Measurements from ENCODE around the gene NDUFS7. TPM values are rescaled to one million over a fixed set of nuclear protein-coding genes. Genes with fewer than 3 reads are reported as not detected.

NDUFS7 gene
- total RNA-seq (2014; rRNA removed; shearing (Covaris generic)) = 99.1 and 139 TPM in 2 replicates

DNA sequence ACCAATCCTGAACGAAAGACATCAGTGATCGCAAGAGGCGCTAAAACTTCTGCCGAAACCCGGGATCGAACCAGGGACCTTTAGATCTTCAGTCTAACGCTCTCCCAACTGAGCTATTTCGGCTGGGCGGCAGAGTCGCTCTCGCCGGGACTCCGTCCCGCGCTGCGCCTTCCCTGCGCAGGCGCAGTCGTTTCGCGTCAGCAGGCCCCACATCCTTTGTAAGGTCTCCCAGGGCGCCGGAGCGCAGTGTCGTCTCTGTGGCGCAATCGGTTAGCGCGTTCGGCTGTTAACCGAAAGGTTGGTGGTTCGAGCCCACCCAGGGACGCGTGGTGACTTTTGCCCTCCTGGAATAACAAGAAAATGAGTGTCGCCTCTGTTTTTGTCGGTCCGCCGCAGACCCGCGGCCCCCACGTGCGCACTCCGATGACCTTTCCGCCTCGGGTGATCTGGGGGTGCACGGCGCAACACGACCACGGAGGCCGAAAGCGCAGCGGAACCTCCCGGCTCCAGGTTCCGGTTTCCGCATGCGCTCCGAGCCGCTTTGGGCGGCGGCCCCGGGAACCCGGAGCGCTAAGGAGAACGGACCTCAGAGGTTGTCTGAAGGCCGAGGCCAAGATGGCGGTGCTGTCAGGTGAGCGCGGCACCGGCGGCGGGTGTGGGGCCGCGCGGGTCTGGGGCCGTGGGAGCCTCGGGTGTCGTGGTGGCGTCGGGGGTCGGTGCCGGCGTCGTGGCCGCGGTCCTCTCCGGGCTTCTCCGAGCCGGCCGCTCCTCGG lies at the start of gene NDUFS7:
TSS of gene NDUFS7 (plus strand) at position 596 of the 773 bp plus-strand sequence. CDS start at position 616, 20 bp downstream.
- peak; percentile 89 for DNase-seq (ENCODE audit: low read depth)

DNA sequence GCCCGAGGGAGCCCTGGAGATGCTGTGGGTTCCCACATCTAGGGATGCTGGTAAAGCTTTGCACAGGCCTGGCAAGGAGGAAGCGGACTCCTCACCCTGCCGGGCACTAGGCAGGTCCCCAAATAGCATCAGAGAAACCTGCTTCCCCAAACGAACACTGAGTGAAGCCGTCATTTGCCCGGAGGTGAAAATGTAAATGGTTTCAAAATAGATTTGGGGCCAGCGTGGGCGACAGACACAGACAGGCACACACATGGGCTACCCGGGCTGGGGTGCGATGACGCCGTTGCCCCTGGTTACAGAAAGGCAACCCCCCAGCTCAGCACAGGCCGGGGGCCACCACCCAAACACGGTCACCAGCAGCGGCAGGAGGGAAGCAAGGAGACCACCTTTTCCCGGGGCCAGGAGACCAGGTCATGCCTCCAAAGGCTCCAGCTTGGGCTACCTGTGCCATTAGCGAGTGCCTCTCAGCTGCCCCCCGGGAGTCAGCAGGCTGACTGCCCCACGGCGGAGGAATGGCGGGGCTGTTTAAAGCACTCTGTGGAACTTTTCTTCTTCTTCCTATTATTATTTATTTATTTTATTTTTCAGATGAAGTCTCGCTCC lies 47.5 kb upstream of the NDUFS7 start:
- DNase-seq (ENCODE audit: low read depth) = no peak

DNA sequence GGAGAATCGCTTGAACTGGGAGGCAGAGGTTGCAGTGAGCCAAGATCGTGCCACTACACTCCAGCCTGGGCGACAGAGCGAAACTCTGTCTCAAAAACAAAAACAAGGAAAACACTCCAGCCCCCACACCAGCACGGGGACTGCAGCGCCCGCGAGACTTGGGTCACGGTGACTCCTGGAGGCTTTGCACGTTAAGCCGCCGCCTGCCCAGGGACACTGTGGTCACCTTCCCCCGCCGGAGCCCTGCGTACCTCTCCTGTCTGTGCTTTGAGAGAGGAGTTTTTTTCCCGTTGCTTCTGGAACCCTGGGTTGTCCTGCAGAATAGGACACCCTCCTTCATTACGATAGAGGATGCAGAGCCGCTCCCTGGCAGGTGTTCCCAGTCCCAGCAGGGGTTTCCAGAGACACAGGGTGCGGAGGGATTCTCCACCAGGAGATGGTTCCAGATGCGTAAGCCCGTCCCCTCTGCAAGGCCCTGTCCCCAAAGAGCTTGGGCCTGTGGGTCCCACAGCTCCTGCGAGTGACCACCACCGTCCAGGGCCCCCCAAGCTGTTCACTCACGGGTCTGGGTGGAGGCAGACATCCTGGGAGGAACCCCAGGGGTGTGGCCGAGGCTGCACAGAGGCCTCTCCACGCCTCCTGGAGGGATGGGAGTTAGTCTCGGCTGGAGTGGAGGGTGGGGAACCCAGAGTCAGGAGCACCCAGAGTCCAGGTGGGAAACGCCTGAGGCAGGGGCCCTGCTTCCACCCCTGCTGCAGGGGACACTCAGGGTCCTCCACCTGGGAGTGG lies 42.8 kb upstream of the NDUFS7 start:
- no peak for DNase-seq (ENCODE audit: low read depth)

DNA sequence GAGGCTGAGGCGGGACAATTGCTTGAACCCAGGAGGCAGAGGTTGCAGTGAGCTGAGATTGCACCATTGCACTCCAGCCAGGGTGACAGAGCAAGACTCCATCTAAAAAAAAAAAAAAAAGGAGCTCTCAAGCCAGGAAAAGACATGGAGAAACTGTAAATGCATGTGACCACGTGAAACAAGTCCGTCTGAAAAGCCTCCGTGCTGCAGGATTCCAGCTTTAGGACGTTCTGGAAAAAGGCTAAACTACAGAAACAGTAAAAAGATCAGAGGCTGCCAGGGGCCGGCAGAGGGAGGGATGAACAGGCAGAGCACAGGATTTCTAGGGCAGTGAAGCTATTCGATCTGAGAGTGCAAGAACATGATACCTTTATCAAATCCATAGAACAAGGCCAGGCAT lies 40.7 kb upstream of the NDUFS7 start:
- no peak for DNase-seq (ENCODE audit: low read depth)

DNA sequence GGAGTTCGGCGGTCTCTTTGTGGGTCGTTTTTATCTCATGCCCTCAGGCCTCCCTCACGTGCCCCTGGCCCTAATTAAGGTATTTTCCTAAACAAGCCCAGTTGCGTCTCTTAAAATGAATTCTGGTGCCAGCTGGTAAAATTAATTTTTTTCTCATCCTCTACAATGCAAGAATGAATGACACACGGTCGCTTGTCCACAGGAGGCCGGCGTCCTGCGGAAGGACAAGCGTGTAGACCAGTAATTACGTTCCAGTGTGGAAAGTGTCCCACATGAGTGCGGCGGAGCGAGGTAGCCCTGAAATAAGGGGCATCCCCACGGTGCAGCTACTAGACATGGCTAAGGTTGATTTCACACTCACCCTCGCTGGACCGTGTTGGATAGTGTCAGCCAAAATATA lies 34.5 kb upstream of the NDUFS7 start:
- no peak for DNase-seq (ENCODE audit: low read depth)

DNA sequence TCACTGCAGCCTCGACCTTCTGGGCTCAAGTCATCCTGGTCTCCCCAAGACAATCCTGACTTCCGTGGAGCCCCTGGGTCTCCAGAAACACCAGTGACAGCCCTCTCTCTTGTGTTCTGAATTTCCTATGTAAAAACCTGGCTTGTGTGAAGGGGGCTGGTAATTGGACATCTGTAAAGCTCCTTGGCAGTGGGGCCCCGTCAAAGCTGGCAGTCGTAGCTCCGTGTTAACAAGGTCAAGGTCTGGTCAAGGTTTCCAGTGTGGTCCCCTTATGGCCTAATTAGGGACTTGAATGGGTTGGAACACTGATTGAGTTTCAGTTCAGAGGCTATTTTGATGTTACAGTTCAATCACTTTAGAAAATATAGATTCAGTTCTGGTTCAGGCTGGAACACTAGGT lies 32.8 kb upstream of the NDUFS7 start:
- DNase-seq (ENCODE audit: low read depth) = no peak

DNA sequence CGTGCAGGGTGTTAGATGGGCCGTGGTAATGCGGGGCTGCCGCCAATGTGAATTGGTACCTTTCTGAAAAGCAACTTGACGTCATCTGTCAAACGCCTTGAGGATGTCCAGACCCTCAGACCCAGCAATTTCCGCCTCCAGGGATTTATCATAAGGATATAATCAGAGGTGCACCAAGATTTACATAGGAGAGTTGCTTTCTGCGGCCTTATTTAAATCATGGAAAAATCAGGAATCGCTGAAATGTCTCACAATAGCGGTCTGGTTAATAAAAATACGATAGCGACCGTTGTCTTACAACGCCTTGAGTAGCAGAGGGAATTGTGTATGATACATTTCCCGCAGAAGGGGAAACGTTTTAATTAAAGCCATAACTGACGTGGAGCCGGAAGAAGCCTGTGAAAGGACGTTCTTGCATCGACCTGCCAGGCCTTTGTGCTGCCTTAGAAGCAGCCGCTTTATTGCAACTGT lies 32.3 kb upstream of the NDUFS7 start:
- DNase-seq (ENCODE audit: low read depth) = no peak

DNA sequence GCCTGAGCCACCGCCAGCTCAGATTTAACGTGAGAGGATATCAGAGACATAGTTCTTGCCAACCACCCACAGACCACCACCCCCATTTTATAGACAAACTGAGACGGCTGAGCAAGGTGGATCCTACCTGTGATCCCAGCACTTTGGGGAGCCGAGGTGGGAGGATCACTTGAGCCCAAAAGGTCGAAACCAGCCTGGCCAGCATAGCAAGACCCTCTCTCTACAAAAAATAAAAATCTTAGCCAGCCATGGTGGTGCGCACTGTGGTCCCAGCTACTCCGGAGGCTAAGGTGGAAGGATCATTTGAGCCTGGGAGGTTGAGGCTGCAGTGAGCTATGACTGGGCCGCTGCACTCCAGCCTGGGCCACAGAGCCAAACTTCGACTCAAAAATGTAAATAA lies 30.6 kb upstream of the NDUFS7 start:
- DNase-seq (ENCODE audit: low read depth) = no peak

DNA sequence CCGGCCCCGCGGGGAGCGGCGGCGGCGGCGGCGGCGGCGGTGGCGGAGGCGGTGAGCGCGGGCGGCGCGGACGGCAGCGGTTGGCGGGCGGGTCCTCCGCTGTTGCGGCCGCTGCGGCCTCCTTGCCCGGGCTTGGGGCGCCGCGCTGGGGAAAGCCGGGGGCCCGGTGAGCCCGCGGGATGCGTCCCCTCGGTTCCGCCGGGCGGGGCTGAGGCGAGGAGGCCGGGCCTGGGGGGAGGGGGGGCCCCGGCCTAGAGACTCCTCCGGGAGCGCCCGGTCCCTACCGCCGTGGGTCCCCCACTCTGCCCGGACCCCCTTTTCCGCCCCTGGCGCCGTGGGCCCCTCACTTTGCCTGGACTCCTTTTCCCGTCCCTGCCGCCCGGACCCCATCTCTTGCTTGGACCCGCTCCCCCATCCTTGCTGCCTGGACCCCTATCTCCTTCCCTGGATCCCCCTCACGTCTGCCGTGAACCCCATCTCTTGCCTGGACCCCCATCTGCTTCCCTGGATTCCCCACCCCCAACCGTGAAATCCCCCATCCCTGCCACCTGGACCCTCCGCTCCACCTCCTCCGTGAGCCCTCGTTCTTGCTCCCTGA lies 28.6 kb upstream of the NDUFS7 start:
- no peak for DNase-seq (ENCODE audit: low read depth)

DNA sequence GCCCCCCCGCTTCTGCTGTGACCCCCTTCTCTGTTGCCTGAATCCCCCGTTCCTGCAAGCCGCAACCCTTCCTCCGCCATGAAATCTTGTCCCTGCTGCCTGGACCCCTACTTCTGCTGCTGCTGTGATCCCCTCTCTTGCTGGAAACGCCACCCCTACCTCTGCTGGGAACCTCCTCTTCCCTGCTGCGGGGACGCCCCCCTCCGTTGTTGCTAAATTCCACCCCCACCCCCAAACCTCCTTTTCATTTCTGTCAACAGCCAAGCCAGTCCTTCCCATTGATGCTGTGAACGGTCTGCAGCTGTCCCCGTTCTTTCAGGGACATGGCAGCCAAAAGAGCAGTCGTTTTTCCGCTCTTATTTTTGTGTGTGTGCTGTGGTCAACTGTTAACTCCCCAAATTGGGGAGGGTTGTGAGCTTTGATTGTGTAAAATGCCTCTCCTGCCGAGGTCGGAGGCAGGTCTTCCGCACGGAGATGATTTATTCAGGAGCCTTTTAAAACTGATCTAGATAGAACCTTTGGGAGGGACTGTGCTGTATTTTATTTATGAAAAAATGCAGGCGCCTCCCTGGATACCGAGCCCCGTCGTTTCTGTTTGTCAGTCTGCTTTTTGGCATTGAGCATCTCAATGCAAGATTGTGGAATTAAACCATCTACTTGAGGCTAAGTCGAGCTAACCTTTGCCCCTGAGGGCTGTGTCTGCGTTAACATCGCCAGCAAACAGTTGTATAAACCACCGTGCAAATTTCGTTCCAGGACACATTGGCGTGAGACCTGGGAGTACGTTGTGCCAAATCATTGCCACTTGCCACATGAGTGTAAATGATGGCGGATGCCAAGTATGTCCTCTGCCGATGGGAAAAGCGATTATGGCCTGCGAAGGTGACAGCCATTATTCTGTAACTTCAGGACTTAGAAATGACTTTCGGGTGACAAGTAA lies 27.9 kb upstream of the NDUFS7 start:
- DNase-seq (ENCODE audit: low read depth) = peak; percentile 45

DNA sequence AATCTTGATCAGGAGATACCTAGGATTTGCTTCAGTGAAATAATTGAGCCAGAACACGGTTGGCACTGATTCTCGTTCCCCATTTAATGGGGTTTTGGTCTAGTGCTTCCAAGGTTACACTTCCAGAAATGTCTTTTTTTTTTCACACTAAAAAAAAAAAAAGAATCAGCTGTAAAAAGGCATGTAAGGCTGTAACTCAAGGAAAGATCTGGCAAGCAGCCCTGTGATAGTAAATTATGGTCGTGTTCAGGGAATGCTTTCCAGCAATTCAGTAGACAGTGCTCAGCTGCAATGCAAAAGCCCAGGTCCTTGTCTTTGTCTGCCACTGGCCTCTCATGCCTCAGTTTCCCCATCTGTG lies 27.2 kb upstream of the NDUFS7 start:
- DNase-seq (ENCODE audit: low read depth) = peak; percentile 24

DNA sequence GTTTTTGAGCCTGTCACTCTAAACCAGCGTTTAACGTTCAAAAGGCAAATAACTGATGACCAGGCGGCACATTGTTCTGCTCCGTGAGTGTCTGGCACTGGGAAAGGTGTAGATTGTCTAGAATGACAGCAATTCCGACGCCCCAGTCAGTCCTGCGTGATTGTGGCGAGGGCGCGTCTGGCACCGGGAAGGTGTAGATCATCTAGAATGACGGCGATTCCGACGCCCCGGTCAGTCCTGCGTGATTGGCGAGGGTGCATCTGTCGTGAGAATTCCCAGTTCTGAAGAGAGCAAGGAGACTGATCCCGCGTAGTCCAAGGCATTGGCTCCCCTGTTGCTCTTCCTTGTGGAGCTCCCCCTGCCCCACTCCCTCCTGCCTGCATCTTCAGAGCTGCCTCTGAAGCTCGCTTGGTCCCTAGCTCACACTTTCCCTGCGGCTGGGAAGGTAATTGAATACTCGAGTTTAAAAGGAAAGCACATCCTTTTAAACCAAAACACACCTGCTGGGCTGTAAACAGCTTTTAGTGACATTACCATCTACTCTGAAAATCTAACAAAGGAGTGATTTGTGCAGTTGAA lies 26.1 kb upstream of the NDUFS7 start:
- no peak for DNase-seq (ENCODE audit: low read depth)

DNA sequence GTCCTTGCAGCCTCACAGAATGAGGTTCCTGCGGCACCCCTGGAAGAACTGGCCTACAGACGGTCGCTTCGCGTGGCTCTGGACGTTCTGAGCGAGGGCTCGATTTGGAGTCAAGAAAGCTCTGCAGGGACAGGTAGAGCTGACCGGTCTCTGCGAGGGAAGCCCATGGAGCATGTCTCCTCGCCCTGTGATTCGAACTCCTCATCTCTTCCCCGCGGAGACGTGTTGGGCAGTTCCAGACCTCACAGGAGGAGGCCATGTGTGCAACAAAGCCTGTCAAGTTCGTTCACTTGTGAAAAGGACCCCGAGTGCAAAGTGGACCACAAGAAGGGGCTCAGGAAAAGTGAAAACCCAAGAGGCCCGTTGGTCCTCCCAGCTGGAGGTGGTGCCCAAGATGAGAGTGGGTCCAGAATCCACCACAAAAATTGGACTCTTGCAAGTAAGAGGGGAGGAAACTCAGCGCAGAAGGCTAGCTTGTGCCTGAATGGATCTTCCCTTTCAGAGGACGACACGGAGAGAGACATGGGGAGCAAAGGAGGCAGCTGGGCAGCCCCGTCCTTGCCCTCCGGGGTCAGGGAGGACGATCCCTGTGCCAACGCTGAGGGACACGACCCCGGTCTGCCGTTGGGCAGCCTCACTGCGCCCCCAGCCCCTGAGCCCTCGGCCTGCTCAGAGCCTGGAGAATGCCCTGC lies 23.4 kb upstream of the NDUFS7 start:
- no peak for DNase-seq (ENCODE audit: low read depth)

DNA sequence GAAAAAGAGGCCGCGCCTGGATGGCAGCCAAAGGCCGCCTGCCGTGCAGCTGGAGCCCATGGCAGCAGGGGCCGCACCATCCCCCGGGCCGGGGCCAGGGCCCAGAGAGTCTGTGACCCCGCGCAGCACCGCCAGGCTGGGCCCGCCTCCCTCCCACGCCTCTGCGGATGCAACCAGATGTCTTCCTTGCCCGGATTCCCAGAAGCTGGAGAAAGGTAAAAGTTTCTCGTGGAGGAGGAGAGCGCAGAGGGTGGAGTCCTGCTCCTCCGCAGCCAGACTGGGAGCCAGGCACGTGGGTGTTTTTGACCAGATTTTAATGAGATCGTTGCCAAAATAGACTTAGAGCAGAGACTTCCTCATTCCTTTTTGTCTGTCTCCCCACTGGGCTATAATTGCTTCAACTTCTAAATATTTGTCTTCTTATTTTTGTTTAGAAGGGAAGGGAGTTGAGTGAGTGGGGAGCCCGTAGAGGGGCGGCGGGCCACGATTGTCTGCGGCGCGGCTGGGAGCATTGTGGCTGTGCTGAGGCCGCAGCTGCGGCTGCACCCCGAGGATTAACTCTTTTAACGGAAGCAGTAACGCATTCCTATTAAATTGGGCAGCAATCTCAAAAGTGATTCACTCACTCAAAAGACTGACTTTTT lies 22.8 kb upstream of the NDUFS7 start:
- DNase-seq (ENCODE audit: low read depth) = peak; percentile 94

DNA sequence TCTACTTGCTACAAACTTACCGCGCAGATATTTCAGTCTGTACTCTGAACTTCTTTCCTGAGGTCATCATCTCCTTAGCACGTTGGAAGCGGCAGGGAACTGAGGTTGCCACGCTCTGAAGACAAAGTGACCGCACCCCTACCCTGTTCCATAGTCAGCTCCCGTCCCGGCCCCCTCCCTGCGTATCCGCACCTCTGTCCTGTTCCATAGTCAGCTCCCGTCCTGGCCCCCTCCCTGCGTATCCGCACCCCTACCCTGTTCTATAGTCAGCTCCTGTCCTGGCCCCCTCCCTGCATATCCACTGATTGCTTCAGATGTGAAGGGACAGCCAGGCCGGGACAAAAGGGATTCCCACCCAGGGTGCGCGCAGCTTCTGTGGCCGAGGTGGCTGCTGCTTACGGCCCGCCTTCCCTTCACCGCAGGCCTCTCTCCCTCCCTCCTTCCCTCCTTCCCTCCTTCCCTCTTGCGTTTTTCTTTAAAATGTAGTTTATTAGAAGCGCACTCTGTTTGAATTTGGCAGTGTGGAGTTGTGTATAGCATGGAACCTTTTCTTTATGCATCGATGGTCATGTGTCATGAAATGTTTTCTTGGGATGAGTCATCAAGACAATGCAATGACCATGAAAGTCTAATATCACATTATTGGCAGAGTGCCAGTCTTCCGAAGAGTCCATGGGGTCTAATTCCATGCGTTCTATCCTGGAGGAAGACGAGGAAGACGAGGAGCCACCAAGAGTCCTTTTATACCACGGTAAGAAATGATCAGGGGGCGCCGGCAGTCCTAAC lies 21.9 kb upstream of the NDUFS7 start:
- DNase-seq (ENCODE audit: low read depth) = peak; percentile 94

DNA sequence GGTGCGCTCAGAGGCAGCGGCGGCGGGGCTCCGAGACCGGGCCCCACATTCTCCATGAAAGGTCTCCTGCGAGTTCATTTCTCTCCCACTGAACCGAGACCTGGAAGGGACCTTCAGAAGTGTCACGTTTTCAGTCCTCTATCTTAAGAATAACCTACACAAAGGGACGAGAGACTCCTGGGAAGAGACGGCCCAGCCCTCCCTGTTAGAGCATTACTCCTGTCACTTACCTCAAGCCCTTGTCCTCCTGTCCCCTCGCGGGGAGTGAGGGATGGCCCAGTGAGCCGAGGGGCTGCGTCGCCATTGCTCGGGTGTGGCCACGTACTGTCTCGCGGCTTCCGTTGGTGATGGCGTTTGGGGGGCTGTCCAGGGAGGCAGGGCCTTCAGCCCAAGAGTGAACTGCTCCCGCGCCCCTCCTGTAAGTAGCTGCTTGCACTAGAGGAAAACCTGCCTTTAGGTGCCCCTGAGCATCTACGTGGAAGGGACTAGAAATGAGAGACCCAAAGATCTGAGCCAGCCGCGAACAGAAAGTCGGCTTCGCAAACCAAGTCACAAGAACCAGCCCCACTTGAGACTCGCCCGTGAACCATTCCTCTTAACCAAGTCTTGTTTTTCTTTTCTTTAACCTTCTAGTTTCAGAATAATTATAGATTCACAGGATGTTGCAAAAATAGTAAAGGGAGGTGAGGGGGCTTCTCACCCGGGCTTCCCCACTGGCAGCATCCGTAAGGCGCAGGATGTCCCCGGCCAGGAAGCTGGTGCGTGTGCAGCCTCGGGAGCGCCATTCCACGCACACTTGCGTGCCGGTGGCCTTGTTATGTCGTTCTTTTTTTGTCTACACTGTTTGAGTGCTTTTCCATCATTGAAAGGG lies 21.1 kb upstream of the NDUFS7 start:
- DNase-seq (ENCODE audit: low read depth) = no peak

DNA sequence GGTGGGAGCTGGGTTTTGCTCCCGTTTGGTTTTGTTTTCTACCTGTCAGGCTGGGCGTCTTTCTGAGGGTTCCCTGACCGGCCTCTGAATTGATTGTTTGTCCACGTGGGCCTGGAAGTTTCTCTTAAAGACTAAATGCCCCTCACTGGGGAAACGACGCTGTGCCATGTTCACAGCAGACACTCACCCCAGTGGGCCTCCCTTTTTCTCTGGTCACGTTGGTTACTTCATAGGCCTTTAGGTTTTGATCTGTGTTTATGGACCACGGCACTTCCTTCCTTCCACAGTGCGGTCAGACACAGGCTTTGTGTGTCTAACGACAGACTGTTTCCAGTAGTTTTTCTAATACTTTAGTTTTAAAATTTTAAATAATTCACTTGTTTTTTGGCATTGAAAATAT lies 20.1 kb upstream of the NDUFS7 start:
- DNase-seq (ENCODE audit: low read depth) = no peak
